ENCODE measurements around the gene DACT2. TPM values are rescaled to one million over a fixed set of nuclear protein-coding genes. Genes with fewer than 3 reads are reported as not detected.
A peak's percentile ranks its signal among the peaks of the same experiment; 100 is the strongest.
"Not testable (repeated sequence)": the region's sequence is repeated elsewhere in the genome, so short reads cannot be mapped to it uniquely, and the experiment has no call there.

Gene DACT2, protein sequence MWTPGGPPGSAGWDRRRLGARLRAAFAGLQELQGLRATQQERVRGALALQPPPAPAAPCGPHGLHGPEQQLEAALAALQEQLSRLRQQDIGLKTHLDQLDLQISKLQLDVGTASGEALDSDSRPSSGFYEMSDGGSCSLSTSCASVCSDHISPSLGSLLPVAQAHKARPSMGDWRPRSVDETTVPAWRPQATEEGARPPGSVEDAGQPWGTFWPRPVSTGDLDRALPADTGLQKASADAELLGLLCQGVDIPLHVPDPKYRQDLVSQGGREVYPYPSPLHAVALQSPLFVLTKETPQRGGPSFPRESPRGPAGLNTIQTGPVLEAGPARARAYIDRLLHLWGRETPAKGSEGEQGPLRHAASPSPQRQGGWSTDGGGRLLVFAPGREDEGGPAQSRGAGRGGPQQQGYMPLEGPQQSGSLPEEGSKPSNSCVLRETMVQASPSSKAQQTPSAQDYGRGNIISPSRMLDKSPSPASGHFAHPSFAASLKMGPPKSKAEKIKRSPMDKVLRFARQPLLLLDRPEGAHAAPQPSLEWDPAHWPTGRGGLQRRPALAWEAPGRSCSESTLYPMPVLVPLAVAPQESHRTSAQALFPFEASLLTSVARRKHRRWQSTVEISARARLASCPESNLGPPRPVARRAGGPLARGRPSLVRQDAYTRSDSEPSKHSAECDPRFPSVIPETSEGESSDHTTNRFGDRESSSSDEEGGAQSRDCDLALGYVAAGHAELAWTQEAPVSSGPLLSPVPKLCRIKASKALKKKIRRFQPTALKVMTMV
- total RNA-seq: 1.9 TPM

DNA sequence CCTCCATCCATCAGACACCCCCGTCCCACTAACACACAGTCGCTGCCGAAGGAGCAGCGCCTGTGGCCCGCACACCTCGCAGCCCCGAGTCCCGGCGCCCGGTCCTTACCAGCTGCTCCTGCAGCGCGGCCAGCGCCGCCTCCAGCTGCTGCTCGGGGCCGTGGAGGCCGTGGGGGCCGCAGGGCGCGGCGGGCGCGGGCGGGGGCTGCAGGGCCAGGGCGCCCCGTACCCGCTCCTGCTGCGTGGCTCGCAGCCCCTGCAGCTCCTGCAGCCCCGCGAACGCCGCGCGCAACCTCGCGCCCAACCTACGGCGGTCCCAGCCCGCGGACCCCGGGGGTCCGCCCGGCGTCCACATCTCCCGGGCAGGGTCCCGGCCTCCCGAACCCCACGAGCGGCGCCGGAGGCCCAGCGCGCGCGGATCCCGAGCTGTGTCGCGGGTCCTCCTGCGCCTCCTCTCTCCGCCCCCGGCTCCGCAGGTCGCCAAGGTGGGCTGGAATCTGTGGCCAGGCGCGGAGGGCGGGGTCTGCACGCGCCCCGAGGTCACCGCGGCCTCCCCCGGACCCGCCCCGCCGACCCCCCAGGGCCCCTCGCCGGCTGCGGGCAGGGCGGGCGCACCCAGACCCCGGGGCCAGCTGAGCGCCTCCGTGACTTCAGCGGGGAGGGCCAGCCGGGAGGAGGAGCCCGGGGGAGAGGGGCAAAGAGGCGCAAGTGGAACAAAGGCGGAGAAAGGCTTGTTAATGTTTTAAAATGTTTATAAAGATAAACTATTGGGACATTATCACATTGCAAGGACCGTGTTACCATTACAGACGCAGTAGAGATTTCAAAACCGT lies at the start of gene DACT2:
DACT2 (minus strand) TSS at position 499 of the 833 bp plus-strand sequence; CDS start at position 355, 144 bp downstream.
- intact Hi-C loops (cut with DNase I): no loop called here
- DNase-seq (ENCODE audit: low spot score): no peak
- no peak for ATAC-seq

DNA sequence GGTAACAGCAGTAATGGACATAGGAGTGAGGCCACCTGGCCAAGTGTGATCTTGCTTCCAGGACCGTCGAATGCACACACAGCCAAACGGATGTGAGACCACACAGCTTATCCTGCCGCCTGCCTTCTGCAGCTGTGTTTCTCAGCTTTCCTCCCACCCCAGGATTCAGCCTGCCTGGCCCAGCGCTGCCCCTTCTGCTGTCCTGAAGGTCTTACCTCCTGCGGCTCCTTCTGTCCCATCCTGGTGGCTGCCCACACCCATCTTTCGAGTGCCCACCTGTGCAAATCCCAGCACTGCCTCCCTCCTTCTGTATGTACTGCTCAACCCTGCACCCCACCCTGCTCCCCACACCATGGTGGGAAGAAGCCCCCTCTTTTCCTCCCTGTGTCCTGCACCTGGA lies 49.4 kb upstream of the DACT2 start:
- ATAC-seq (no peak), DNase-seq (ENCODE audit: low spot score) (no peak)
- intact Hi-C loops (cut with DNase I): no loop called here

- intact Hi-C loops (cut with DNase I): no loop called here
- no peak for DNase-seq (ENCODE audit: low spot score)
- ATAC-seq: no peak
Observed at GRCh38 chr6:168368066-168368820, 48.7 kb upstream of the DACT2 start.

DNA sequence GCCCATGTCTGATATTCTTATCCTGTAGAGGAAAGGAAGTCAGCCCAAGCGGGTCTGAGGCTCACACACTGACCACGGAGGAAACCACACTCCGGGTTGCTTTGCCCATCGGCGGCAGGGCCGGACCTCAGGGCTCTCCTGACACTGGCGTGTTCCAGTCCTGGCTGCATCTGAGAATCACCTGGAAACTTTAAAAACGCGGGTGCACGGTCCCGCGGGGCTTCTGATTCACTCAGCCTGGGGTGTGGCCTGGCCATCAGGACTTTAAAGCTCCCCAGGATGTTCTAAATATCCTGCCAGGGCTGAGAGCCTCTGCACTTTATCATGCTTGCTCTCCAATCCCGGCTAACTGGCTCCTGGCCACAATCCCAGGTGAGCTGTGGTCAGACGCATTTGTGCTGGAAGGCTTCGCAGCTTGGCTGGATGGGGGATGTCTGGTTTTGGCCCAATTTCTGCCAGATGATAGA lies 47.7 kb upstream of the DACT2 start:
- DNase-seq (ENCODE audit: low spot score): no peak
- intact Hi-C loops (cut with DNase I): no loop called here
- ATAC-seq: no peak

GRCh38 chr6:168366473-168366872 lies 46.9 kb upstream of the DACT2 start:
- DNase-seq (ENCODE audit: low spot score): no peak
- no peak for ATAC-seq
- intact Hi-C loops (cut with DNase I): no loop called here

- intact Hi-C loops (cut with DNase I): no loop called here
- DNase-seq (ENCODE audit: low spot score) (no peak), ATAC-seq (peak; percentile 33)
Observed at GRCh38 chr6:168365422-168366165, 46.0 kb upstream of the DACT2 start.

DNA sequence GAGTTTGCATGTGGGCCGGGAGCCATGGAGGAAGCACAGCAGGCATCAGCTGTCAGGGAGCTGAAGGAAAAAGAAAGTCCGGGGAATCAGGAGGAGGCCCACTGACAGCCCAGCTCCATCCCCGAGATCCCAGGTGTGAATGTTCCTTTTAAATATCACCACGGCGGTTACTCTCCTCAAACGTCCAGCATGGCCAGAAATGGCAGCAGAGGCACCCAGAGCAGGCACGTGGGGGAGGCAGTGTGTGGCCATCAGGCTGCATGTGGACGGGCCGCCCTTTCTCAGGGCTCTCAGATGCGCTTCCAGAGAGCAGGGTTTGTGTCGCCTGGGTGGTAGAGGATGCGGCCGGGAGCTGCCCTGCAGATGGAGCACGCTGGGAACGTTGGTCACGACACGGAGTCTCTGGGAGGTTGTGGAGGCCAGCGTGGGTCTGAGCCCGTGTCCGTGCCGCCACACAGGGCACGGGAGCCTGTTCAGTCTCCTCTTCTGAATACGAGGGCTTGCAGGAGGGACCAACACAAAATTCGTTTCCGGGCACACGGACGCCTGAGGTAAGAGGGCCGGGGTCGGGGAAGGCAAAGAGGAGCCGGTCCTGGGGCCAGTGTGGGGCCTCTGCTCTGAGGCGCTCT lies 45.3 kb upstream of the DACT2 start:
- intact Hi-C loops (cut with DNase I): no loop called here
- peak; percentile 38 for DNase-seq (ENCODE audit: low spot score)
- ATAC-seq: no peak

DNA sequence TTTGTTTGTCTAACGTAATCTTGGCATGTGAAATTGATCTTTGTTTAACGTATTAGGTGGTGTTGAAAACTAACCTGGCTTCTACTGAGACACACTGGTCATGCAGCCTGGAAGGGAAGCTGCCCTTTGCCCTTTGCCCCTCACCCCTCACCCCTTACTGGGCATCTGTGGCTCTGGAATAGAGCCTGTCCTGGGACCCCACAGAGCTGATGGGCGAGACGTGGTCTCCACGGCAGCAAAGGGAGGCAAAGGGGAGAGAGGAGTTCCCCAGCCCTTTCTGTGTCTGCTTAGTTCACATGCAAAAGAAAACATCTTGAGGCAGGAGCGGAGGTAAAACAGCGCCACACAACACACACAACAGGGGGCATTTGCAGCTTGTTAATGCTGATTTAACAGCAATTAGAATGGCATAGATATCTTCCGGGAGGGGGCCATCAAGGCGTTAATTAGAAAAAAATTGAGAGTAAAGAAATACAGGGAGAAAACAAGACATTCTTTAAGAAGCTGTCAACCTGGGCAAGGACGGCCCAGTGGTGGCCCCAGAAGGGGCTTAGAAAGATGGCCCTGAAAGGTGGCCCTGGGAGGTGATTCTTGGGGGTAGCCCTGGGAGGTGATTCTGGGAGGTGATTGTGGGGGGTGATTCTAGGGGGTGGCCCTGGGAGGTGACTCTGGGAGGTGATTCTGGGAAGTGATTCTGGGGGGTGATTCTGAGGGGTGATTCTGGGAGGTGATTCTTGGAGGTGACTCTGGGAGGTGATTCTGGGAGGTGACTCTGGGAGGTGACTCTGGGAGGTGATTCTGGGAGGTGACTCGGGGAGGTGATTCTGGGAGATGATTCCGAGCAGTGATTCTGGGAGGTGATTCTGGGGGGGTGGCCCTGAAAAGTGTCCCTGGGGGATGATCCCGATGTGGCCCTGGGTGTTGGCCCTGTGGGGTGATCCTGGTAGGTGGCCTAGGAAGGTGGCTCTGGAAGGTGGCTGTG lies 44.5 kb upstream of the DACT2 start:
- ATAC-seq (no peak), DNase-seq (ENCODE audit: low spot score) (peak; percentile 47)
- intact Hi-C loops (cut with DNase I): no loop called here

GRCh38 chr6:168363302-168363701 lies 43.7 kb upstream of the DACT2 start:
- no peak for ATAC-seq
- intact Hi-C loops (cut with DNase I): no loop called here
- peak; percentile 8 for DNase-seq (ENCODE audit: low spot score)

GRCh38 chr6:168362276-168362990 lies 42.9 kb upstream of the DACT2 start:
- intact Hi-C loops (cut with DNase I): no loop called here
- DNase-seq (ENCODE audit: low spot score) (peak; percentile 34), ATAC-seq (no peak)

DNA sequence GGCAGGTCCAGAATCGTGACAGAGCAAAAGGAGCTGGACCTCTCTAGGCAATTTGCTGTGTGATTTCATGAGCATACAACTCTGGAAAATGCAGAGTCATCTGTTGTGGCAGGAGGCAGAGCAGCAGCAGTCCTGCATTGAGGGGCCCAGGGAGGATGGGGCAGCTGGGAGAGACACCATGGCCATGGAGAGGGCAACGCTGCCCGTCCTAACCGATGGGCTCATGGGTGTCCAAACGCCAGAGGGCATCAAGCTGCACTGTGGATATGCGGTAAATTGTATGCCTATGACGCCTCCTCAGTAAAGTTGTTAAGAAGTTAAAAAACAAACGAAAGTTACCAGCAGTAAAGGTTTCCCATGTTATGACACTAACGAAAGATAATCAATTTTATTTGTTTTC lies 42.2 kb upstream of the DACT2 start:
- ATAC-seq: no peak
- no peak for DNase-seq (ENCODE audit: low spot score)
- intact Hi-C loops (cut with DNase I): no loop called here

DNA sequence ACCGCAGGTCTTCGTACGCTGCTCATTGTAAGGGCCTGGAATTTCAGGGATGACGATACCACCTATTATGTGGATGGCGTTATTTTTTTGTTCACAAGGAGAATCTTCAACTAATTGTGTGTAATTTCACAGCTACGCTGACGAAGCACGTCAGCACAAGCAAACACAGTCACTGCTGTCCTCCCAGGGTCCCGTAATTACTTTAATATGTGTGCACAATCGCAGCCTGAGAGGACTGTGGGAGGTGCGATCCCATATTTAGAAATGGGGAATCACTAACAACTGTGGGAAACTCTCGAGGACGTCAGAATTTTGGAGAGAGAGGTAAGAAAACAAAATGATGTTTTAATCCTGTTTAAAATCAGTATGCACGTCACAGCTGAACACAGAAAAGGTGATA lies 40.2 kb upstream of the DACT2 start:
- intact Hi-C loops (cut with DNase I): no loop called here
- DNase-seq (ENCODE audit: low spot score) (no peak), ATAC-seq (no peak)

DNA sequence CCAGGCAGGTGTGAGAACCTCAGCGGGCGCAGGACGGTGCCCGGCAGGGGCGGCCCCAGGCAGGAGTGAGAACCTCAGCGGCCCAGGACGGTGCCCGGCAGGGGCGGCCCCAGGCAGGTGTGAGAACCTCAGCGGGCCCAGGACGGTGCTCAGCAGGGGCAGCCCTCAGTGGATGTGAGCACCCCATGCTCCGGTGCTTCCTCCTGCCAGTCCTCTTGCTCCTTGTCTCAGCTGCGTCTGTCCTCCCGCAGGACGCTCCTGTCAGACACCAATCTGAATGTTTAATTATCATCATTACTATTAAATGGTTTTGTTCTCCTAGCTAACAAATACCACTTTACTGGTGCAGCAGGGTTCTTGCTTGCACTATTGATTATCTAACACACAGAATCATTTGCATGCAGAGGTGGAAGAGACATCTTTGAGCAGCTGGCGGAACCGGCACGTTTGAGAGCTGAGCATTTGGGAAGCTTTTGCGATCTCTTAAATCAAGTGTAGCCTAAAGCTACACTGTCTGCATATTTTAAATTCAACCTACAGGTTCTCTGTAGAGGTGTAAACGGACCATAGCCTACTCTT lies 39.4 kb upstream of the DACT2 start:
- ATAC-seq (no peak), DNase-seq (ENCODE audit: low spot score) (no peak)
- intact Hi-C loops (cut with DNase I): no loop called here

DNA sequence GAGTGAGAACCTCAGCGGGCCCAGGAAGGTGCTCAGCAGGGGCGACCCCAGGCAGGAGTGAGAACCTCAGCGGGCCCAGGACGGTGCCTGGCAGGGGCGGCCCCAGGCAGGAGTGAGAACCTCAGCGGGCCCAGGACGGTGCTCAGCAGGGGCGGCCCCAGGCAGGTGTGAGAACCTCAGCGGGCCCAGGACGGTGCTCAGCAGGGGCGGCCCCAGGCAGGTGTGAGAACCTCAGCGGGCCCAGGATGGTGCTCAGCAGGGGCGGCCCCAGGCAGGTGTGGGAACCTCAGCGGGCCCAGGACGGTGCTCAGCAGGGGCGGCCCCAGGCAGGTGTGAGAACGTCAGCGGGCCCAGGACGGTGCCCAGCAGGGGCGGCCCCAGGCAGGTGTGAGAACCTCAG lies 37.3 kb upstream of the DACT2 start:
- ATAC-seq; DNase-seq (ENCODE audit: low spot score); intact Hi-C loops (cut with DNase I): not testable (repeated sequence)

GRCh38 chr6:168355716-168356522 lies 36.3 kb upstream of the DACT2 start:
- DNase-seq (ENCODE audit: low spot score): no peak

More at GRCh38 chr6:168355716-168356522, 36.3 kb upstream of the DACT2 start:
- intact Hi-C loops (cut with DNase I): no loop called here
- ATAC-seq: peak; percentile 91

Data from sciatic nerve (tissue), 2 donors.